Measurements from ENCODE around the gene HIVEP1.

GRCh38 chr6:12196326-12196936, 184.3 kb downstream of the HIVEP1 start:
- no peak for TF ChIP-seq POLR2A (IDR thresholded peaks at IDR 0.05; ENCODE audit: low read depth, low read length)
- no peak for TF ChIP-seq POLR2AphosphoS5 (IDR thresholded peaks at IDR 0.05; ENCODE audit: low read depth, low read length)
- TF ChIP-seq TAF1 (IDR thresholded peaks at IDR 0.05; ENCODE audit: borderline replicate concordance, low read depth, low read length) = no peak

Data from GM12892 (cell line).